GM18951 (cell line): Measurements from ENCODE around the gene RNASEL.

Experiments used
- POLR2A ChIP-seq: IDR thresholded peaks from 4 replicates; pipeline ENCODE4 v1.6.1; 2011; ENCODE audit warnings: mild to moderate bottlenecking; ENCODE audit not compliant: insufficient read length, insufficient read depth; ENCODE audit errors: extremely low read depth
- in situ Hi-C: fragments of 300-500 bp; cut with MboI; formaldehyde crosslinking; loops from one replicate; pipeline ENCODE4 v1.12.0; 2022; ENCODE audit warnings: low sequenced_read_pairs, mixed read lengths, inconsistent platforms; ENCODE audit not compliant: unreplicated experiment

RNASEL gene

GRCh38 chr1:182600745-182601415, 11.8 kb upstream of the RNASEL start:
- in situ Hi-C loops, result no loop called here
- no peak for TF ChIP-seq POLR2A

GRCh38 chr1:182600036-182600713, 11.1 kb upstream of the RNASEL start:
- in situ Hi-C loops, result no loop called here
- no peak for TF ChIP-seq POLR2A

- in situ Hi-C loops, result loop anchor here (5.0 kb wide), 1 partner anchor 183 kb away; no protein-coding TSS in a partner anchor
Measured at GRCh38 chr1:182599339-182599738, 10.3 kb upstream of the RNASEL start.

GRCh38 chr1:182598296-182598695, 9.2 kb upstream of the RNASEL start:
- no peak for TF ChIP-seq POLR2A
- in situ Hi-C loops, result loop anchor here (5.0 kb wide), 1 partner anchor 184 kb away; no protein-coding TSS in a partner anchor

More at GRCh38 chr1:182599339-182599738, 10.3 kb upstream of the RNASEL start:
- no peak for TF ChIP-seq POLR2A

- no peak for TF ChIP-seq POLR2A
- in situ Hi-C loops, result loop anchor here (5.0 kb wide), 1 partner anchor 185 kb away; no protein-coding TSS in a partner anchor
Measured at GRCh38 chr1:182596934-182597333, 7.9 kb upstream of the RNASEL start.

- no peak for TF ChIP-seq POLR2A
- in situ Hi-C loops, result loop anchor here (5.0 kb wide), 1 partner anchor 187 kb away; no protein-coding TSS in a partner anchor
Measured at GRCh38 chr1:182595641-182596240, 6.7 kb upstream of the RNASEL start.

GRCh38 chr1:182589931-182590330, 875 bp upstream of the RNASEL start:
- in situ Hi-C loops, result no loop called here
- TF ChIP-seq POLR2A, result no peak

GRCh38 chr1:182589520-182589919, 464 bp upstream of the RNASEL start:
- no peak for TF ChIP-seq POLR2A

GRCh38 chr1:182587666-182588499, 1.2 kb downstream of the RNASEL start:
- TF ChIP-seq POLR2A, result no peak
- in situ Hi-C loops, result no loop called here

More at GRCh38 chr1:182589520-182589919, 464 bp upstream of the RNASEL start:
- in situ Hi-C loops, result no loop called here

- in situ Hi-C loops, result no loop called here
- no peak for TF ChIP-seq POLR2A
Measured at GRCh38 chr1:182587093-182587492, 2.0 kb downstream of the RNASEL start.

GRCh38 chr1:182586380-182586779, 2.7 kb downstream of the RNASEL start:
- in situ Hi-C loops, result no loop called here
- TF ChIP-seq POLR2A, result no peak

- in situ Hi-C loops, result no loop called here
Measured at GRCh38 chr1:182584746-182585145, 4.3 kb downstream of the RNASEL start.

GRCh38 chr1:182580736-182581135, 8.3 kb downstream of the RNASEL start:
- TF ChIP-seq POLR2A, result no peak
- in situ Hi-C loops, result no loop called here

More at GRCh38 chr1:182584746-182585145, 4.3 kb downstream of the RNASEL start:
- no peak for TF ChIP-seq POLR2A

- TF ChIP-seq POLR2A, result no peak
- in situ Hi-C loops, result no loop called here
Measured at GRCh38 chr1:182575540-182576149, 13.4 kb downstream of the RNASEL start.
